ENCODE measurements around the gene CDH4.

Gene CDH4

GRCh38 chr20:61766921-61767610, 515.0 kb downstream of the CDH4 start:
- no peak for DNase-seq (ENCODE audit: low read depth)
- no peak for TF ChIP-seq CTCF (IDR thresholded peaks at IDR 0.05; ENCODE audit: low read length, missing control alignments)
- no peak overlapping the region for H3K4me3 ChIP-seq (replicated peaks; ENCODE audit: low read depth, low read length)

GRCh38 chr20:61767761-61768494, 515.9 kb downstream of the CDH4 start:
- no peak overlapping the region for H3K4me3 ChIP-seq (replicated peaks; ENCODE audit: low read depth, low read length)
- TF ChIP-seq CTCF (IDR thresholded peaks at IDR 0.05; ENCODE audit: low read length, missing control alignments) = no peak
- no peak for DNase-seq (ENCODE audit: low read depth)

GRCh38 chr20:61768571-61769285, 516.7 kb downstream of the CDH4 start:
- H3K4me3 ChIP-seq (replicated peaks; ENCODE audit: low read depth, low read length) = no peak overlapping the region
- TF ChIP-seq CTCF (IDR thresholded peaks at IDR 0.05; ENCODE audit: low read length, missing control alignments) = no peak
- no peak for DNase-seq (ENCODE audit: low read depth)

GRCh38 chr20:61769286-61769832, 517.3 kb downstream of the CDH4 start:
- H3K4me3 ChIP-seq (replicated peaks; ENCODE audit: low read depth, low read length) = no peak overlapping the region
- no peak for DNase-seq (ENCODE audit: low read depth)
- no peak for TF ChIP-seq CTCF (IDR thresholded peaks at IDR 0.05; ENCODE audit: low read length, missing control alignments)

GRCh38 chr20:61770113-61770585, 518.1 kb downstream of the CDH4 start:
- TF ChIP-seq CTCF (IDR thresholded peaks at IDR 0.05; ENCODE audit: low read length, missing control alignments) = no peak
- H3K4me3 ChIP-seq (replicated peaks; ENCODE audit: low read depth, low read length) = no peak overlapping the region
- no peak for DNase-seq (ENCODE audit: low read depth)

- no peak for DNase-seq (ENCODE audit: low read depth)
- no peak for TF ChIP-seq CTCF (IDR thresholded peaks at IDR 0.05; ENCODE audit: low read length, missing control alignments)
- H3K4me3 ChIP-seq (replicated peaks; ENCODE audit: low read depth, low read length) = no peak overlapping the region
Measured at GRCh38 chr20:61771805-61772350, 519.8 kb downstream of the CDH4 start.
